DOHH2 (cell line): ENCODE results near the gene TWSG1.
"Not testable (repeated sequence)": the region's sequence is repeated elsewhere in the genome, so short reads cannot be mapped to it uniquely, and the experiment has no call there.

Experiments used
- H3F3A ChIP-seq: fragments of 200-600 bp; sonication (generic), shearing (Covaris generic); 2 replicates; pipeline ENCODE4 v1.6.0; 2016; ENCODE audit warnings: antibody characterized with exemption, mild to moderate bottlenecking; ENCODE audit not compliant: control insufficient read depth, insufficient read depth
- H3K27ac ChIP-seq: fragments of 200-600 bp; sonication (generic); 2 replicates; pipeline ENCODE4 v1.5.1; 2014; ENCODE audit warnings: low read depth, mild to moderate bottlenecking, low read length, moderate library complexity
- H3K27me3 ChIP-seq: fragments of 200-600 bp; sonication (generic); 2 replicates; pipeline ENCODE4 v1.6.1; 2014; ENCODE audit warnings: mild to moderate bottlenecking, low read length, mixed read lengths; ENCODE audit not compliant: control insufficient read depth
- H3K36me3 ChIP-seq: fragments of 200-600 bp; sonication (generic); 2 replicates; pipeline ENCODE4 v1.6.1; 2014; ENCODE audit warnings: mild to moderate bottlenecking, low read length, moderate library complexity, mixed read lengths; ENCODE audit not compliant: control insufficient read depth
- H3K4me1 ChIP-seq: fragments of 200-600 bp; sonication (generic); 2 replicates; pipeline ENCODE4 v1.6.1; 2014; ENCODE audit warnings: mild to moderate bottlenecking, low read length, mixed read lengths; ENCODE audit not compliant: control insufficient read depth
- H3K4me2 ChIP-seq: fragments of 200-600 bp; sonication (generic); 2 replicates; pipeline ENCODE4 v1.6.0; 2014; ENCODE audit warnings: mild to moderate bottlenecking, low read length, moderate library complexity
- H3K4me3 ChIP-seq: fragments of 200-600 bp; sonication (generic); 2 replicates; pipeline ENCODE4 v1.5.1; 2014; ENCODE audit warnings: mild to moderate bottlenecking, low read length, mixed read lengths
- H3K79me2 ChIP-seq: fragments of 200-600 bp; sonication (generic); 2 replicates; pipeline ENCODE4 v1.6.1; 2014; ENCODE audit warnings: mild to moderate bottlenecking, low read length, mixed read lengths; ENCODE audit not compliant: control insufficient read depth
- H3K9me2 ChIP-seq: fragments of 200-600 bp; sonication (generic); replicated peaks from 2 replicates; pipeline ENCODE4 v1.6.1; 2014; ENCODE audit warnings: mild to moderate bottlenecking, low read length, mixed read lengths; ENCODE audit not compliant: control insufficient read depth
- H3K9me3 ChIP-seq: fragments of 200-600 bp; sonication (generic); 2 replicates; pipeline ENCODE4 v1.6.1; 2014; ENCODE audit warnings: antibody characterized with exemption, low read length, mixed read lengths; ENCODE audit not compliant: control insufficient read depth, insufficient read depth
- H4K20me1 ChIP-seq: fragments of 200-600 bp; sonication (generic); 2 replicates; pipeline ENCODE4 v1.6.0; 2014; ENCODE audit warnings: low read depth, mild to moderate bottlenecking, antibody characterized with exemption, low read length, moderate library complexity; ENCODE audit not compliant: control insufficient read depth, insufficient read depth
- EZH2phosphoT487 ChIP-seq: fragments of 200-600 bp; sonication (generic); IDR thresholded peaks from 2 replicates; pipeline ENCODE4 v1.6.1; 2017; ENCODE audit warnings: borderline replicate concordance, mild to moderate bottlenecking, antibody characterized with exemption, low read length, moderate library complexity, mixed read lengths
- TF ChIP-seq, protein P1 (sequence below): fragments of 200-600 bp; sonication (generic); IDR thresholded peaks from one replicate; pipeline ENCODE4 v1.5.1; 2014; ENCODE audit warnings: antibody characterized with exemption, mild to moderate bottlenecking, low read depth, low read length; ENCODE audit not compliant: poor library complexity, severe bottlenecking

Gene TWSG1

DNA sequence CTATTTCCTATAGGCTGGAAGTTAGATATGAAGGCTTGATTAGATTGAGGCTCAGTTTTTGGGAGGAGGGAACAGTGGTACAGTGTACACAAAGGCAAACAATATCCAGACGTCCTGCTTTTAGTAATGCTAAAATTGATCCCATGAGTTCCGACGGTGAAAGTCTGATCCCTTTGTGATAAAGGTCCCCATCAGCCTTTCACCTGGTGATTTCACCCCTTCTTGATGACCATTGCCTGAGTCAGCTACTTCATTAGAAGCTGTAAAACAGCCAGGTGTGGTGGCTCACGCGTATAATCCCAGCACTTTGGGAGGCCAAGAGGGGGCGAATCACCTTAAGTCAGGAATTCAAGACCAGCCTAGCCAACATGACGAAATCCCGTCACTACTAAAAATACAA lies 29.7 kb downstream of the TWSG1 start:
- Histone ChIP-seq H3K27ac (no peak overlapping the region), H3K36me3 (0 out of 2 replicates have a peak, but pooled peaks cover 3% of the 10 kb centered on the region), H3K4me1 (no peaks in the 10 kb centered on the region), H3K9me2 (no peaks in the 10 kb centered on the region), H3K4me2 (no peak overlapping the region), H3K4me3 (no peak overlapping the region), H3K9me3 (no peaks in the 10 kb centered on the region), H3F3A (no peaks in the 10 kb centered on the region), H3K27me3 (no peaks in the 10 kb centered on the region), H4K20me1 (no peaks in the 10 kb centered on the region), H3K79me2 (no peaks in the 10 kb centered on the region)
- no peak for TF ChIP-seq EZH2phosphoT487
- TF ChIP-seq, protein P1, sequence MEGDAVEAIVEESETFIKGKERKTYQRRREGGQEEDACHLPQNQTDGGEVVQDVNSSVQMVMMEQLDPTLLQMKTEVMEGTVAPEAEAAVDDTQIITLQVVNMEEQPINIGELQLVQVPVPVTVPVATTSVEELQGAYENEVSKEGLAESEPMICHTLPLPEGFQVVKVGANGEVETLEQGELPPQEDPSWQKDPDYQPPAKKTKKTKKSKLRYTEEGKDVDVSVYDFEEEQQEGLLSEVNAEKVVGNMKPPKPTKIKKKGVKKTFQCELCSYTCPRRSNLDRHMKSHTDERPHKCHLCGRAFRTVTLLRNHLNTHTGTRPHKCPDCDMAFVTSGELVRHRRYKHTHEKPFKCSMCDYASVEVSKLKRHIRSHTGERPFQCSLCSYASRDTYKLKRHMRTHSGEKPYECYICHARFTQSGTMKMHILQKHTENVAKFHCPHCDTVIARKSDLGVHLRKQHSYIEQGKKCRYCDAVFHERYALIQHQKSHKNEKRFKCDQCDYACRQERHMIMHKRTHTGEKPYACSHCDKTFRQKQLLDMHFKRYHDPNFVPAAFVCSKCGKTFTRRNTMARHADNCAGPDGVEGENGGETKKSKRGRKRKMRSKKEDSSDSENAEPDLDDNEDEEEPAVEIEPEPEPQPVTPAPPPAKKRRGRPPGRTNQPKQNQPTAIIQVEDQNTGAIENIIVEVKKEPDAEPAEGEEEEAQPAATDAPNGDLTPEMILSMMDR: no peak

DNA sequence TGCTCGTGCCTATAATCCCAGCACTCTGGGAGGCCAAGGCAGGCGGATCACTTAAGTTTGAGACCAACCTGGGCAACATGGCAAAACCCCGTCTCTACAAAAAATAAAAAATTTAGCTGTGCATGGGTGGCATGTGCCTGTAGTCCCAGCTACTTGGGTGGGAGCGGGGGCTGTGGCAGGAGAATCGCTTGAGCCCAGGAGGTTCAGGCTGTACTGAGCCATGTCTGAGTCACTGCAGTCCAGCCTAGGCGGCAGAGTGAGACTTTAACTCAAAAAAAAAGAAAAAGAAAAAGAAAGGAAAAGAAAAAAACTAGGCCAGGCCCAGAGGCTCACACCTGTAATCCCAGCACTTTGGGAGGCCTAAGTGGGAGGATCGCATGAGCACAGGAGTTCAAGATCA lies 30.8 kb downstream of the TWSG1 start:
- TF ChIP-seq EZH2phosphoT487: no peak
- TF ChIP-seq, protein P1: no peak
- Histone ChIP-seq H3K9me2 (no peaks in the 10 kb centered on the region), H3K27me3 (no peaks in the 10 kb centered on the region), H3K9me3 (no peaks in the 10 kb centered on the region), H3K4me3 (no peak overlapping the region), H3K27ac (no peak overlapping the region), H4K20me1 (no peaks in the 10 kb centered on the region), H3K79me2 (no peaks in the 10 kb centered on the region), H3K4me1 (no peaks in the 10 kb centered on the region), H3K36me3 (0 out of 2 replicates have a peak, but pooled peaks cover 3% of the 10 kb centered on the region), H3K4me2 (no peak overlapping the region), H3F3A (no peaks in the 10 kb centered on the region)

DNA sequence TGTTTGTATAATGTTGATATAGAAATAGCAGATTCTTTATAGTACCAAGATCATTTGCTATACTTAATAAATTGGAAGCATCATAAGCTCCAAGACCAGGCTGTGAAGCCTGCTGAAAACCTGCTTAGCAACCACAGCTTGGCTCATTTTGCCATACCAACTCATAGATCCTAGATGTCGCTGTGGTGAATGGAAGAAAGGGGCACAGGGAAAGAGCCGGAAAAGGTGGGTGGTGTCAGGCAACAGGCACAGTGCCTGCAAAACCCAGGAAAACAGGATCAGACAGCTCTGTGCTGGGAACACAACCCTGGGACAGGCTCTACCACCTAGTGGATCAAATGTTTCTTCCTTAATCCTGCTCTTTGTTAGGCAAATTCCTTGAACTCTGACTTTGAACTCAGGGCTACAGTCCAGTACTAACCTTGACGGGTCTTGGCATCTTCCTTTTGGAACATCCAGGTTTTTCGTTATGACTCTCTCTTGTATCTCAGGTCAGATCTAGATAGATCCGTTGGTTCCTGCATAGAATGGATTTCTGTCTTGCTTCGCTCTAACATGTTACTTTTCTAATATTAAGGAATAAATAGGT lies 31.6 kb downstream of the TWSG1 start:
- H3K4me3 ChIP-seq: no peak overlapping the region
- H3F3A ChIP-seq: no peaks in the 10 kb centered on the region
- no peaks in the 10 kb centered on the region for H3K79me2 ChIP-seq
- no peaks in the 10 kb centered on the region for H3K4me1 ChIP-seq
- H3K27me3 ChIP-seq: no peaks in the 10 kb centered on the region
- no peaks in the 10 kb centered on the region for H4K20me1 ChIP-seq
- 0 out of 2 replicates have a peak, but pooled peaks cover 3% of the 10 kb centered on the region for H3K36me3 ChIP-seq
- H3K9me2 ChIP-seq: no peaks in the 10 kb centered on the region
- TF ChIP-seq, protein P1: no peak
- no peak overlapping the region for H3K4me2 ChIP-seq
- no peaks in the 10 kb centered on the region for H3K9me3 ChIP-seq
- H3K27ac ChIP-seq: no peak overlapping the region

DNA sequence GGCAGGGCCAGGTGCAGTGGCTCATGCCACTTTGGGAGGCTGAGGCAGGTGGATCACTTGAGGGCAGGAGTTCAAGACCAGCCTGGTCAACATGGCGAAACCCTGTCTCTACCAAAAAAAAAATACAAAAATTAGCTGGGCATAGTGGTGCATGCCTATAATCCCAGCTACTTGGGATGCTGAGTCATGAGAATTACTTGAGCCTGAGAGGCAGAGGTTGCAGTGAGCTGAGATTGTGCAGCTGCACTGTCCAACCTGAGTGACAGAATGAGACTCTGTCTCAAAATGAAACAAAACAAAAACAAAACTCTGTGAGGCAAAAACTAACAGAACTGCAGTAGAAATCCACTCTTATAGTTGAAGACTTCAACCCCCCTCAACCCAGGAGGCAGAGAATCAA lies 38.7 kb downstream of the TWSG1 start:
- H4K20me1 ChIP-seq, H3F3A ChIP-seq, H3K4me3 ChIP-seq, H3K79me2 ChIP-seq, H3K27ac ChIP-seq, H3K4me1 ChIP-seq, H3K4me2 ChIP-seq, H3K36me3 ChIP-seq, H3K27me3 ChIP-seq, H3K9me3 ChIP-seq, H3K9me2 ChIP-seq: not testable (repeated sequence)
